ENCODE results near the gene CTNNBIP1.
A peak's percentile ranks its signal among the peaks of the same experiment; 100 is the strongest.
"Not testable (repeated sequence)": the region's sequence is repeated elsewhere in the genome, so short reads cannot be mapped to it uniquely, and the experiment has no call there.

The CTNNBIP1 gene

DNA sequence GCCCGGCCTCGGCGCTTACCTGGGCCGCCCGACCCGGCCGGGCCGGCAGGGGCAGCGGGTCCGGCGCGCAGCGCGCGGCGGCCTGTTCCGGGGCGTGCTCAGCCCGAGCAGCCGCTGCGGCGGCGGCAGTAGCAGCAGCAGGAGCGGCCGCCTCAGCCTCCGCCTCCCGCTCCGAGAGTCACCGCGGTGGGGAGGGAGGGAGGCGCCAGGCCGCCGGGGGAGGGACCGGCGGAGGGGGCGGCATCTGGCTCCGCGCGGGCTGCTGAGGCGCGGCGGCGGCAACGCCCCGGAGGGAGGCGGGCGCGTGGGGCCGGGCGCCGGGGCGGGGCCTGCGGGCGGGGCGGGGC lies at the start of gene CTNNBIP1:
TSS of gene CTNNBIP1 (minus strand) at position 194 of the 347 bp plus-strand sequence. CDS start 38,205 bp downstream, outside the sequence.
- no peak for DNase-seq

- no peak for DNase-seq
These were observed 47.7 kb upstream of the CTNNBIP1 start for GRCh38 chr1:9957726-9958125.

DNA sequence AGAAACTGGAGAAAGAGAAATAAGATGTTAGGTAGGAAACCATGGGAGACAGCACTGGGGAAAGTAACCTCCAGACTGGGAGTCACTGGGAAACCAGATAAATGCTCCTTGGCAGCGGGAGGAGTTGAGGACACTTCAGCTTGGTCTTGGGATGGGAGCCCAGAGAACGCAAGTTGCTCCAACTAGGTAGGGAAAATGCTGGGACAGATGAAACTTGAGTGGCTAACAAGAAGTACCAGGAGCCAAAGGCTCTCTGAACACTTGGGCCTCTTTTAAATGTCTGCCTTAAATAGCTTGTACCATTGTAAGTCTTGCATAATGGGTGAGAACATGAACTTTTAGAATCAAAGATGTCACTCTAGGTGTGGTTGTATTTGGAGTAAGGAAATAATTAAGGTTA lies 36.2 kb upstream of the CTNNBIP1 start:
- no peak for DNase-seq

- DNase-seq, result peak; percentile 96
These were observed 33.1 kb upstream of the CTNNBIP1 start, which contains the start of the genes LZIC and NMNAT1 for GRCh38 chr1:9942939-9943788. TSS of gene LZIC (minus strand) at chr1:9943391. CDS start at chr1:9936619, 6,772 bp downstream. TSS of gene NMNAT1 (plus strand) at chr1:9943475. CDS start at chr1:9972074, 28,599 bp downstream.

GRCh38 chr1:9942399-9942938 lies 32.4 kb upstream of the CTNNBIP1 start:
- peak; percentile 71 for DNase-seq

DNA sequence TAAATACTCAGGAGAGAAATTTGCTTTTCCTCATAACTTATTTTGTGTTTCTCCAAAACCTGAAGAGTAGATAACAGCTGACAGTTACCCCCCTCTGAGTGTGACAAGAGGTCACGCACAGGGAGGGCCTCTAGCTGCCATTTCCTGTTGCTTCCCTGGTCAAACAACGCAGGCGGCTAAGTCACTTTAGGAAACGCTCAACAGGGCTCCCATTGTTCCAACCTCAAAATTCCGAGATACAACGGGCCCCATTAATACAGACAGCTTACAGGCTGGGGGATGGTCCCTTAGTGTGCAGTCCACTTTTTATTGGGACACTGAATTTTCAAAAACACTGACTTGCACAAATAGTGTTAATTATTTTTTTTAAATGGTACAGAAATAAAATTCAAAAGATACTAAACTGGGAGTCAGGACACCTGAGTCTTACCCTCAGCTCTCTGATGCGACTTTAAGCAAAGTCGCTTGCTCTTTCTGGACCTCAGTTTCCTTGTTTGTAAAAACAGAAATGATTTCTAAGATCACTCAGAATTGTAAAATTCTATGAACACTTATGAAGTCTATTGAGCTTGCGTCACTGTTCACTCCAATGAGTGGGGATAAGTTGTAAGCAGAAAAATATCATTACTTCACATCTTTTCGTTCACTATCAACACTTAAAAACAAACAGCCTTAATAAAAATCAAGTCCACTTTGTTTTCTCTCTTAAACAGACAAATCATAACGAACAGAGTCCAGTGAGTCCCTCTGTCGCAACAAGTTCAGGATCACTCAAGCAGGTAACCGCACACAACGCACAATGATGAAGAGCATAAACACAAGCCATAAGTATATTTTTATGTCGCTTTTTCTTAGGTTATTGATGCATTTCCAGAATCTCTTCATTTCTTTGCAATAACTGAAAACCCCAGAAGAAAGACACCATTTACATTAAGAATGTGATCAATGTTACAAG lies 19.6 kb upstream of the CTNNBIP1 start:
- no peak for DNase-seq

DNA sequence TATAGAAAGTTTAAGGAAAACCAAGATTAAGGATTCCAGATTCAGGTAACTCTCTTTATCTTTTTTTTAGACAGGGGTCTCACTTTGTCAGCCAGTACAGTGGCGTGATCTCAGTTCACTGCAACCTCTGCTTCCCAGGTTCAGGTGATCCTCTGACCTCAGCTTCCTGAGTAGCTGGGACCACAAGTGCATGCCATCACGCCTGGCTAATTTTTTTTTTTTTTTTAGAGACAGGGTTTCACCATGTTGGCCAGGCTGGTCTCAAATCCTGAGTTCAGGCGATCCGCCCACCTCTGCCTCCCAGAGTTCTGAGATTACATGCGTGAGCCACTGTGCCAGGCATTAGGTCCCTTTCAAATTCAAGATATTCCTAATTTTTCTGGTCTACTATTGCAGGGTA lies 17.2 kb upstream of the CTNNBIP1 start:
- no peak for DNase-seq

GRCh38 chr1:9922342-9922741 lies 12.3 kb upstream of the CTNNBIP1 start:
- no peak for DNase-seq

GRCh38 chr1:9920606-9921005 lies 10.5 kb upstream of the CTNNBIP1 start:
- DNase-seq, result no peak

DNA sequence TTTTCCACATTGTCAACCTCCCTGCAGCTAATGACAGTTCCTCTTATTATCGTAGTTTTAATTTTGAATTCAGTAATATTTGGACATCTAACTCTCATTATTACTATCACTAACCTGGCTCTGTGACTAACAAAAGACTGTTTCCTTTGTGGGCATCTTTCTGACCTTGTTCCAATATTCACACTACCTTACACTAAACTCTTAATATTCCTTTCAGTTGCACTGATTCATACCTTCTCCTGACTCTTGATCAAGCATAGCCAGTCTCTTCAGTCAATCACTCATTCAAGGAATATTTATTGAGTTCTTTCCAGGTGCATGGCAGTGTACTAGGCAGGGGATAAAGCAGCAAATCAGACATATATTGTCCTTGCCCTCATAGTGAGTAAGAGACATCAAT lies 7.8 kb upstream of the CTNNBIP1 start:
- no peak for DNase-seq

DNA sequence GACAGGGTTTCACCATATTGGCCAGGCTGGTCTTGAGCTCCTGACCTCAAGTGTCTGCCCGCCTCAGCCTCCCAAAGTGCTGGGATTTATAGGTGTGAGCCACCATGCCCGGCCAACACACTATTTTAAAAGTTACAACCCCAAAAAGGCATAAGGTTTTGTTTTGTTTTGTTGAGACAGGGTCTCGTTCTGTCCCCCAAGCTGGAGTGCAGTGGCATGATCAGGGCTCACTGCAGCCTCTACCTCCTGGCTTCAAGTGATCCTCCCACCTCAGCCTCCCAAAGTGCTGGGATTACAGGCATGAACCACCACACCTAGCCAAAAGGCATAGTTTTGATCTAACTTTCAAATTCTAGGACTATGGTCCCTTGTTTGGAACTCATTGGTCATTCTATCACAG lies 7.4 kb upstream of the CTNNBIP1 start:
- DNase-seq, result not testable (repeated sequence)

- DNase-seq, result no peak
These were observed 6.4 kb upstream of the CTNNBIP1 start for GRCh38 chr1:9916452-9916851.

GRCh38 chr1:9914610-9914937 lies 4.5 kb upstream of the CTNNBIP1 start:
- no peak for DNase-seq

DNA sequence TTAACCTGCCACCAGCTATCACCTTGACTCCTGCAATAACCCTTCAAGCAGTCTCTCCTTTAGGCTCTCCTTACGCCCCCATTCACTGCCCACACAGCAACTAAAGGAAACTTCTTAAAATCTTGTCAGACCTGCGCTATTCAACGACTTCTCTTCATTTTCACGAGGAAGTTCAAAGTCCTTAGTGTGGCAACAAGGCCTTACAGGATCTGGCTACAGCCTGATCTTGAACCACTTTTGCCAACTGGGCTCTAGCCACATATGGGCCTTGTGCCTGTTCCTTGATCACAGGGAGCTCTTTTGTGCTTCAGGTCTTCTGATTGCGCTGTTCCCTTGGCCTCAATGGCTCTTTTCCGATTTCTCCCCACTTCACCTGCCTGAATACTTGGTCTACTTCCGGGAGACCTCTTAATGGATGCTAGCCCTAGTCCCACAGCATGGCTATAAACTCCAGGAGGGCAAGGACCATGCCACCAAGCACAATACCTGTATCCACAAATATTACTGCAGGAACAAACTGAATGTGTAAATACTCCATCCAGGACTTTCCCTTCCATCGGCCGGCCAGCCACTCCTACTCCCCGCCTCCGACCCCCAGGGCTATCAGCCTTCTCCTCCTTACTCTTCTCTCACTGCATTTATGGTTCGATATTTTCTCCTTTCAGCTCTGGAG lies 2.3 kb upstream of the CTNNBIP1 start:
- DNase-seq, result no peak

GRCh38 chr1:9910423-9911178 lies 532 bp upstream of the CTNNBIP1 start:
- DNase-seq, result peak; percentile 100

- peak; percentile 69 for DNase-seq
These were observed 629 bp downstream of the CTNNBIP1 start for GRCh38 chr1:9909234-9910046.

DNA sequence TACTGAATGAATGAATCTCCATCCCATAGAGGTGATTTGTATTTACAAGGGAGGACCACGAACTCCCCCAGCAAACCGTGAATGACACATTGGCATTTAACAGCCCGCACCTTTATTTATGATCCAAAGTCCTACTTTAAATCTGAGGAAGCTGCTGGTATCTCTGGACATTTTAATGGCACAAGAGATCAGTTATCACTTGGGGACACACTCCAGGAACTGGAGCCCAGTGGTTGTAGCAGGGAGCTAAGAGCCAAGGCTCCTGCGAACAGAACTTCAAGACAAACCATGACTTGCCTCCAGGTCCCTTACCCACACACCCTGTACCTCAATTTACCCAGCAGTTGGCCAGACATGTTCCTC lies 1.2 kb downstream of the CTNNBIP1 start:
- no peak for DNase-seq

- DNase-seq, result no peak
These were observed 2.6 kb downstream of the CTNNBIP1 start for GRCh38 chr1:9907441-9907840.

GRCh38 chr1:9906466-9906865 lies 3.6 kb downstream of the CTNNBIP1 start:
- no peak for DNase-seq

GRCh38 chr1:9905010-9905409 lies 5.1 kb downstream of the CTNNBIP1 start:
- DNase-seq, result no peak

- no peak for DNase-seq
These were observed 5.5 kb downstream of the CTNNBIP1 start for GRCh38 chr1:9904596-9904995.

All from activated CD4-positive, alpha-beta T cell treated with anti-CD3 and anti-CD28 coated beads, Interleukin-10, Interleukin-2, amounts not matched to agents 100 ng/mL and 50 ng/mL, durations not matched to agents 16 hours and 8 hours (primary cell).